Esophagus squamous epithelium (tissue), 4 donors: ENCODE measurements around the gene FLT4.

Experiments
- CTCF ChIP-seq, 6 experiments: fragments of 450-650 bp in 4 of 6; fragments of 200-600 bp in 2 of 6; sonication (generic) in 2 of 6; IDR thresholded peaks; one replicate each; pipeline ENCODE4 v1.5.1; 2016 to 2019; ENCODE audit warnings: antibody characterized with exemption in 6 of 6, mild to moderate bottlenecking in 4 of 6, moderate library complexity in 4 of 6
- POLR2A ChIP-seq, 4 donors: fragments of 450-650 bp; IDR thresholded peaks; one replicate each; pipeline ENCODE4 v1.6.1; 2017; ENCODE audit warnings: antibody characterized with exemption in 4 of 4, mild to moderate bottlenecking in 4 of 4, moderate library complexity in 3 of 4

DNA sequence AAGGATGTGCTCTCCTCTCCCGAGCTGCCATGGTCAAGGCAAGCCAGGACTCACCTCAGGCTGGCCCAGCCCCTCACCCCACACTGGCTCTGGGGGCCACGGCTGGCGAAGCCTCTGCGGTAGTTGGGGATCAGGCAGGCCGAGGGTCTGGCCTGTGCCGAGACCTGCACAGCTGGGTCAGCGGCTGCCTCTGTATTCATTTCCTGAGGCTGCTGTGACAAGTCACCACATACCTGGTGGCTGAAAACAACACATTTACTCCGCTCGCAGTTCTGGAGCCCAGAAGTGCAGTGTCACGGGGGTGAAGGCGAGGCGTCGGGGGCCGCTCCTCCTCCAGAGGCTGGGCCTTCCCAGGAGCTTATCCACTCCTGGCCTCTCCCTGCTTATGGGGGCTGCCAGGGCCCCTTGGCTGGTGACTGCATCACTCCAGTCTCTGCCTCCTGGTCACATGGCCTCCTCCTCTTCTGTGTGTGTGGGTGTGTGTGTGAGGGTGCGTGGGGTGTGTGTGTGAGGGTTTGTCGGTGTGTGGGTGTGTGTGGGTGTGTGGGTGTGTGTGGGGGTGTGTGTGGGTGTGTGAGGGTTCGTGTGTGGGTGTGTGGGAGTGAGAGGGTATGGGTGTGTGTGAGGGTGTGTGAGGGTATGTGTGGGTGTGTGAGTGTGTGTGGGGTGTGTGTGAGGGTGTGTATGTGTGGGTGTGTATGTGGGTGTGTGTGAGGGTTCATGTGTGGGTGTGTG, 54.9 kb downstream of the FLT4 start:
- TF ChIP-seq POLR2A (IDR thresholded peaks at IDR 0.05) = no peak
- TF ChIP-seq CTCF (IDR thresholded peaks at IDR 0.05) = no peak
